Right atrium auricular region (tissue), 2 donors: ENCODE data around the gene ATXN3L. TPM values are rescaled to one million over a fixed set of nuclear protein-coding genes. Genes with fewer than 3 reads are reported as not detected.
"Not testable (repeated sequence)": the region's sequence is repeated elsewhere in the genome, so short reads cannot be mapped to it uniquely, and the experiment has no call there.

Source experiments
- DNase-seq: peaks from one replicate; pipeline ENCODE4 v3.0.0-alpha.2; 2019; ENCODE audit warnings: low spot score
- H3K27ac ChIP-seq, 2 donors: fragments of 200-600 bp; sonication (generic); 1 replicate in 1 of 2; 2 replicates in 1 of 2; pipeline ENCODE4 v1.5.1; 2016 to 2019
- H3K27me3 ChIP-seq, 2 donors: fragments of 200-600 bp; sonication (generic); one replicate each; pipeline versions ENCODE4 v1.5.1 to v1.6.0; 2017 to 2019
- H3K36me3 ChIP-seq: fragments of 200-600 bp; sonication (generic); one replicate; pipeline ENCODE4 v1.5.1; 2016
- H3K4me1 ChIP-seq, 2 donors: fragments of 200-600 bp; sonication (generic); one replicate each; pipeline versions ENCODE4 v1.5.1 to v1.6.0; 2017 to 2019
- H3K4me3 ChIP-seq, 2 donors: fragments of 200-600 bp; sonication (generic); 1 replicate in 1 of 2; 2 replicates in 1 of 2; pipeline ENCODE4 v1.5.1; 2017 to 2019; ENCODE audit warnings: mild to moderate bottlenecking in 1 of 2, moderate library complexity in 1 of 2
- H3K9me3 ChIP-seq, 2 donors: fragments of 200-600 bp; sonication (generic); one replicate each; pipeline ENCODE4 v1.5.1; 2019
- total RNA-seq, 2 donors: library from RNA; depleted of rRNA; stranded (reverse); fragments of >200 nt; gene quantifications; one replicate each; pipeline ENCODE4 v1.1.0, GENCODE V29; 2016
- TF ChIP-seq, protein P1 (sequence below), 2 donors: fragments of 200-600 bp; sonication (generic); IDR thresholded peaks; one replicate each; pipeline ENCODE4 v1.5.1; 2019; ENCODE audit warnings: antibody characterized with exemption in 2 of 2

ATXN3L gene
- total RNA-seq, 2 donors from 2014 or later, result not detected

DNA sequence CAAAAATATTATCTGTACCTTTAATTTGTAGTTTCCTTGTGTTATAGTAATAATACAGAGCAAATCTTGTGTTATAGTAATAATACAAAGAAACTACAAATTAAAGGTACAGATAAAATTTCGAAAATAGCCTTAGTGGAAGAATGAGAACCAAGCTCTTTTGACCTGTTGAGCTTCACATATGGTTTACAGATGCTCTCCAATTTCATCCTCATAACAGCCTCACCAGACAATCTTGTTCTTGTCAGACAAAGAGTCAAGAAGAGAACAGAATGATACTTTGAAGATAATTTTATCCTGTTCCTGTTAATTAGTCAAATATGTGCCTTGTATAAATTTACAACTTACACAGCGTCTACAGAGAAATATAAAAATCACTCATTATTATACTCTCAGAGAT is 12.8 kb downstream of the ATXN3L start:
- no peak for DNase-seq
- H3K36me3 ChIP-seq, result no peaks in the 10 kb centered on the region
- H3K4me1 ChIP-seq, result no peaks in the 10 kb centered on the region
- H3K27ac ChIP-seq, result no peak overlapping the region
- no peaks in the 10 kb centered on the region for H3K9me3 ChIP-seq
- H3K27me3 ChIP-seq, result no peaks in the 10 kb centered on the region
- TF ChIP-seq, protein P1, sequence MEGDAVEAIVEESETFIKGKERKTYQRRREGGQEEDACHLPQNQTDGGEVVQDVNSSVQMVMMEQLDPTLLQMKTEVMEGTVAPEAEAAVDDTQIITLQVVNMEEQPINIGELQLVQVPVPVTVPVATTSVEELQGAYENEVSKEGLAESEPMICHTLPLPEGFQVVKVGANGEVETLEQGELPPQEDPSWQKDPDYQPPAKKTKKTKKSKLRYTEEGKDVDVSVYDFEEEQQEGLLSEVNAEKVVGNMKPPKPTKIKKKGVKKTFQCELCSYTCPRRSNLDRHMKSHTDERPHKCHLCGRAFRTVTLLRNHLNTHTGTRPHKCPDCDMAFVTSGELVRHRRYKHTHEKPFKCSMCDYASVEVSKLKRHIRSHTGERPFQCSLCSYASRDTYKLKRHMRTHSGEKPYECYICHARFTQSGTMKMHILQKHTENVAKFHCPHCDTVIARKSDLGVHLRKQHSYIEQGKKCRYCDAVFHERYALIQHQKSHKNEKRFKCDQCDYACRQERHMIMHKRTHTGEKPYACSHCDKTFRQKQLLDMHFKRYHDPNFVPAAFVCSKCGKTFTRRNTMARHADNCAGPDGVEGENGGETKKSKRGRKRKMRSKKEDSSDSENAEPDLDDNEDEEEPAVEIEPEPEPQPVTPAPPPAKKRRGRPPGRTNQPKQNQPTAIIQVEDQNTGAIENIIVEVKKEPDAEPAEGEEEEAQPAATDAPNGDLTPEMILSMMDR (IDR thresholded peaks at IDR 0.05), result no peak
- H3K4me3 ChIP-seq, result no peak overlapping the region

DNA sequence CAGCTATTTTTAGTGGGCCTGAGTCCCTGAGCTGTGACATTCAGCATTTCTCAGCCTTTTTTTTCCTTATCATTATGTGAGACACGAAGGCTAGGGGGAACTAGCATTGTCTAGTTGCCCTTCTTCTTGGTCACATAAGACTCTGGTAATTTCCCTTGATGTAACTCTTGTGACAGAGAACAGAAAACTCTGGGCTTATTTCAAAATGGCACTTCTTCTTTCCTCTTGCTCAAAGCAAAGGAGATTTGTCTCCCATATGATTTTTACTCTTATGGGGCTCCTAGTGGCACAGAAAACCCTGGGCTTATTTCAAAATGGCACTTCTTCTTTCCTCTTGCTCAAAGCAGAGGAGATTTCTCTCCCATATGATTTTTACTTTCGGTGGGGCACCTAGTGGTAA is 14.7 kb downstream of the ATXN3L start:
- no peak for DNase-seq
- TF ChIP-seq, protein P1 (IDR thresholded peaks at IDR 0.05), result no peak
- H3K4me1 ChIP-seq, result no peaks in the 10 kb centered on the region
- no peaks in the 10 kb centered on the region for H3K27me3 ChIP-seq
- no peak overlapping the region for H3K4me3 ChIP-seq
- H3K27ac ChIP-seq, result no peak overlapping the region
- no peaks in the 10 kb centered on the region for H3K9me3 ChIP-seq
- H3K36me3 ChIP-seq, result no peaks in the 10 kb centered on the region

DNA sequence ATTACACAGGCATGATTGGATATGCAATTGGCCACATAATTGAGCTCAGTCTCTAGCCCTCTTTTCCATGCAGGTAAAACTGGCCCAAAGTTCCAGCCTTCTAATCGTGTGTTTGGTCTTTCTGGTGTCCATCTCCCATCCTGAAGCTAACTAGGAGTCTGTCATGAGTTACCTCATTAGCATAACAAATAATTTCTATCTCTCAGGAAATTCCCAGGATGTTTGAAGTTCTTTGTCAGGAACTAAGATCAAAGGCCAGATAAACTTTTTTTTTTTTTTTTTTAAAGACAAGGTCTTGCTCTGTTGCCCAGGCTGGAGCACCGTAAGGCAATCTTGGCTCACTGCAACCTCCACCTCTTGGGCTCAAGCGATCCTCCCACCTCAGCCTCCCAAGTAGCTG is 15.8 kb downstream of the ATXN3L start:
- DNase-seq, result no peak
- TF ChIP-seq, protein P1 (IDR thresholded peaks at IDR 0.05), result no peak
- no peaks in the 10 kb centered on the region for H3K36me3 ChIP-seq
- no peaks in the 10 kb centered on the region for H3K4me1 ChIP-seq
- no peak overlapping the region for H3K4me3 ChIP-seq
- H3K27me3 ChIP-seq, result no peaks in the 10 kb centered on the region
- H3K27ac ChIP-seq, result no peak overlapping the region
- H3K9me3 ChIP-seq, result no peaks in the 10 kb centered on the region

DNA sequence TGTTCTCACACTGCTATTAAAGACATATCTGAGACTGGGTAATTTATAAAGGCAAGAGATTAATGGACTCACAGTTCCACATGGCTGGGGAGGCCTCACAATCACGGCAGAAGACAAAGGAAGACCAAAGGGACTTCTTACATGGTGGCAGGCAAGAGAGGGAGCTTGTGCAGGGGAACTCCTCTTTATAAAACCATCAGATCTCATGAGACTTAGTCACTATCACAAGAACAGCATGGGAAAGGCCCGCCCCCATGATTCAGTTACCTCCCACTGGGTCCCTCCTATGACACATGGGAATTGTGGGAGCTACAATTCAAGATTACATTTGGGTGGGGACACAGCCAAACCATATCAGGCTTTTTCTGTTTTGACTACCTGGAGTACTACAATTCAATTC is 16.6 kb downstream of the ATXN3L start:
- not testable (repeated sequence) for H3K36me3 ChIP-seq, H3K4me3 ChIP-seq, H3K4me1 ChIP-seq, H3K27ac ChIP-seq, DNase-seq, H3K9me3 ChIP-seq, H3K27me3 ChIP-seq

DNA sequence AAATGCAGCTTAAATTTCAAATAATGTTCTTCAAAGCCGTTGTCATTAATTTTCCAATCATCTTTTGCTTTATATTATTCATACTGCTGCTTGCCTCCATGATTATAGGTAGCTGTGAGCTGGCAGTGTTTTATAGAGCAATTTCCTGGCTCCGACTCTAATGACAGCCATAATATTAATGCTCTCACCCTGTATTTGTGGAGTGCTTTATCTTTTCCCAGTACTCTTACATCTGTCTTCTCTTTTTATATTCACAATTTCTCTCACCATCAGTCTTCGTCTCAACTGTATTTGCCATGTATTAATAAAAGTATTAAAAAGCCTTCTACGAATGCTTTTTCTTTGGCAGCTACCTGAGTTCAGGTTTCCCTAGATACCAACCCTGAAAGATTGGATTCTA is 21.0 kb downstream of the ATXN3L start:
- Histone ChIP-seq H3K27ac (no peak overlapping the region), H3K36me3 (no peaks in the 10 kb centered on the region), H3K4me1 (no peaks in the 10 kb centered on the region), H3K9me3 (no peaks in the 10 kb centered on the region), H3K4me3 (no peak overlapping the region), H3K27me3 (no peaks in the 10 kb centered on the region)
- DNase-seq, result no peak
- TF ChIP-seq, protein P1 (IDR thresholded peaks at IDR 0.05), result no peak

DNA sequence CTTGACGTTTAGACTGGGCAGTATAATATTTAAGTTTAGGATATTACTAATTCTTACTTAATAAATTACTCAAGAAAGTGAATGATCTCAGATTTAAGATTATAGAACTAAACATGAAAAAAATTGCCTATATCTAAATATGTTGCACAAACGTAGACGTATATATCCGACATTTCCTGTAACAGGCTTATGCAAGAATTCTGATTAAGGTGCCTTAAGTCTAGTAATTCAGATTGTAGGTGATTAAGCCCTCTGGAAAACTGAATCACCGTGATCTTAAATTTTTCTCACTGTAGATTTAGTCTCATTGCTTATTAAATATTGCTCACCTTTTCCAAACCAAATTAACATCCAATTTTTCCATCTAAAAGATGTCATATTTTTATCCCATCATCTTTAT is 24.0 kb downstream of the ATXN3L start:
- no peaks in the 10 kb centered on the region for H3K9me3 ChIP-seq
- H3K4me1 ChIP-seq, result no peaks in the 10 kb centered on the region
- no peak overlapping the region for H3K27ac ChIP-seq
- no peaks in the 10 kb centered on the region for H3K36me3 ChIP-seq
- H3K27me3 ChIP-seq, result no peaks in the 10 kb centered on the region
- no peak overlapping the region for H3K4me3 ChIP-seq
- no peak for DNase-seq
- TF ChIP-seq, protein P1 (IDR thresholded peaks at IDR 0.05), result no peak
